Mucosa of stomach (tissue), 1 donor: ENCODE results near the gene F11.

Source experiments
- H3K27me3 ChIP-seq: one replicate; pipeline ENCODE4 v1.7.0; 2013; ENCODE audit warnings: mild to moderate bottlenecking, low read length; ENCODE audit not compliant: control insufficient read depth, insufficient read depth
- H3K36me3 ChIP-seq: one replicate; pipeline ENCODE4 v1.7.0; 2013; ENCODE audit warnings: low read length; ENCODE audit not compliant: control insufficient read depth, insufficient read depth
- H3K4me1 ChIP-seq: one replicate; pipeline ENCODE4 v1.7.0; 2013; ENCODE audit warnings: mild to moderate bottlenecking, low read length; ENCODE audit not compliant: control insufficient read depth, insufficient read depth
- H3K4me3 ChIP-seq: one replicate; pipeline ENCODE4 v1.7.0; 2013; ENCODE audit warnings: low read length
- H3K9ac ChIP-seq: one replicate; pipeline ENCODE4 v1.7.0; 2013; ENCODE audit warnings: mild to moderate bottlenecking, low read length, moderate library complexity
- H3K9me3 ChIP-seq: one replicate; pipeline ENCODE4 v1.7.0; 2013; ENCODE audit warnings: mild to moderate bottlenecking, low read length, moderate library complexity; ENCODE audit not compliant: control insufficient read depth
- donor health status: Pancreatic carcinoma.

F11 gene

GRCh38 chr4:186291256-186291890 is 25.4 kb downstream of the F11 start:
- no peak overlapping the region for H3K9ac ChIP-seq
- H3K9me3 ChIP-seq, result no peaks in the 10 kb centered on the region
- no peaks in the 10 kb centered on the region for H3K36me3 ChIP-seq
- no peaks in the 10 kb centered on the region for H3K4me1 ChIP-seq
- H3K4me3 ChIP-seq, result no peak overlapping the region
- no peaks in the 10 kb centered on the region for H3K27me3 ChIP-seq

- Histone ChIP-seq H3K9me3 (no peaks in the 10 kb centered on the region), H3K27me3 (peaks cover 16% of the 10 kb centered on the region), H3K9ac (no peak overlapping the region), H3K4me3 (no peak overlapping the region), H3K36me3 (no peaks in the 10 kb centered on the region), H3K4me1 (no peaks in the 10 kb centered on the region)
Measured at GRCh38 chr4:186294160-186294559, 28.2 kb downstream of the F11 start.

GRCh38 chr4:186296481-186296880 is 30.5 kb downstream of the F11 start:
- H3K9me3 ChIP-seq, result no peaks in the 10 kb centered on the region
- H3K9ac ChIP-seq, result no peak overlapping the region
- H3K36me3 ChIP-seq, result no peaks in the 10 kb centered on the region
- H3K4me1 ChIP-seq, result no peaks in the 10 kb centered on the region
- H3K4me3 ChIP-seq, result no peak overlapping the region
- peaks cover 16% of the 10 kb centered on the region for H3K27me3 ChIP-seq

GRCh38 chr4:186297013-186297645 is 31.1 kb downstream of the F11 start:
- Histone ChIP-seq H3K9me3 (no peaks in the 10 kb centered on the region), H3K4me1 (no peaks in the 10 kb centered on the region), H3K9ac (no peak overlapping the region), H3K4me3 (no peak overlapping the region), H3K36me3 (no peaks in the 10 kb centered on the region), H3K27me3 (peaks cover 16% of the 10 kb centered on the region)

GRCh38 chr4:186298031-186298647 is 32.1 kb downstream of the F11 start:
- Histone ChIP-seq H3K36me3 (no peaks in the 10 kb centered on the region), H3K27me3 (peaks cover 16% of the 10 kb centered on the region), H3K9ac (no peak overlapping the region), H3K4me3 (no peak overlapping the region), H3K9me3 (no peaks in the 10 kb centered on the region), H3K4me1 (no peaks in the 10 kb centered on the region)

- H3K4me3 ChIP-seq, result no peak overlapping the region
- H3K9me3 ChIP-seq, result no peaks in the 10 kb centered on the region
- no peaks in the 10 kb centered on the region for H3K36me3 ChIP-seq
- H3K27me3 ChIP-seq, result peaks cover 16% of the 10 kb centered on the region
- H3K9ac ChIP-seq, result no peak overlapping the region
- H3K4me1 ChIP-seq, result no peaks in the 10 kb centered on the region
Measured at GRCh38 chr4:186299291-186299690, 33.3 kb downstream of the F11 start.

- no peaks in the 10 kb centered on the region for H3K36me3 ChIP-seq
- peaks cover 16% of the 10 kb centered on the region for H3K27me3 ChIP-seq
- no peaks in the 10 kb centered on the region for H3K9me3 ChIP-seq
- no peak overlapping the region for H3K4me3 ChIP-seq
- H3K9ac ChIP-seq, result no peak overlapping the region
- no peaks in the 10 kb centered on the region for H3K4me1 ChIP-seq
Measured at GRCh38 chr4:186300659-186301390, 34.8 kb downstream of the F11 start.

- Histone ChIP-seq H3K4me1 (no peaks in the 10 kb centered on the region), H3K9me3 (no peaks in the 10 kb centered on the region), H3K4me3 (no peak overlapping the region), H3K36me3 (no peaks in the 10 kb centered on the region), H3K9ac (no peak overlapping the region), H3K27me3 (no peaks in the 10 kb centered on the region)
Measured at GRCh38 chr4:186304216-186304615, 38.2 kb downstream of the F11 start.

GRCh38 chr4:186304866-186305505 is 39.0 kb downstream of the F11 start:
- H3K9me3 ChIP-seq, result no peaks in the 10 kb centered on the region
- no peaks in the 10 kb centered on the region for H3K36me3 ChIP-seq
- no peak overlapping the region for H3K9ac ChIP-seq
- no peak overlapping the region for H3K4me3 ChIP-seq
- H3K4me1 ChIP-seq, result no peaks in the 10 kb centered on the region
- no peaks in the 10 kb centered on the region for H3K27me3 ChIP-seq

- no peaks in the 10 kb centered on the region for H3K4me1 ChIP-seq
- H3K4me3 ChIP-seq, result no peak overlapping the region
- H3K9me3 ChIP-seq, result no peaks in the 10 kb centered on the region
- no peaks in the 10 kb centered on the region for H3K27me3 ChIP-seq
- H3K9ac ChIP-seq, result no peak overlapping the region
- H3K36me3 ChIP-seq, result no peaks in the 10 kb centered on the region
Measured at GRCh38 chr4:186307497-186307896, 41.5 kb downstream of the F11 start.

GRCh38 chr4:186307916-186308315 is 41.9 kb downstream of the F11 start:
- no peaks in the 10 kb centered on the region for H3K36me3 ChIP-seq
- no peak overlapping the region for H3K4me3 ChIP-seq
- H3K9ac ChIP-seq, result no peak overlapping the region
- H3K9me3 ChIP-seq, result no peaks in the 10 kb centered on the region
- no peaks in the 10 kb centered on the region for H3K4me1 ChIP-seq
- H3K27me3 ChIP-seq, result no peaks in the 10 kb centered on the region

GRCh38 chr4:186318481-186318880 is 52.5 kb downstream of the F11 start:
- no peaks in the 10 kb centered on the region for H3K36me3 ChIP-seq
- no peak overlapping the region for H3K4me3 ChIP-seq
- no peaks in the 10 kb centered on the region for H3K9me3 ChIP-seq
- no peak overlapping the region for H3K9ac ChIP-seq
- no peaks in the 10 kb centered on the region for H3K4me1 ChIP-seq
- no peaks in the 10 kb centered on the region for H3K27me3 ChIP-seq
